ENCODE measurements around the gene ECHDC1. TPM values are rescaled to one million over a fixed set of nuclear protein-coding genes. Genes with fewer than 3 reads are reported as not detected.

The ECHDC1 gene
- total and polyA plus RNA-seq, 2 of the 8 experiments (the other 6 are each of a cell fraction or from before 2014, with no cell fraction given), result 11.3 to 60.5 TPM

- H3K36me3 ChIP-seq (ENCODE audit: control insufficient read depth in 2 of 4, insufficient read depth in 4 of 4, low read length in 3 of 4), result no peaks in the 10 kb centered on the region; a peak in 1 of 8 replicates
- peak overlapping the region; percentile 86 to 96 (median 90) for H3K4me3 ChIP-seq (ENCODE audit: extremely low read depth in 1 of 4, insufficient read depth in 2 of 4, low read depth in 3 of 4, low read length in 4 of 4)
- no peak overlapping the region for H2AFZ ChIP-seq (ENCODE audit: low read length)
- no peak overlapping the region; the same call in 1 of the 2 replicates for H2BK20ac ChIP-seq (ENCODE audit: low read length)
- FAIRE-seq (no peak), DNase-seq (ENCODE audit: low read depth in 1 of 2, low spot score in 2 of 2) (peak; percentile 1 to 84)
- H3K27ac ChIP-seq (ENCODE audit: low read depth, low read length), result peak overlapping the region; percentile 91
- H3K56ac ChIP-seq (replicated peaks; ENCODE audit: insufficient read length, low read depth, low read length), result peak overlapping the region; percentile 87
- H2BK15ac ChIP-seq (ENCODE audit: low read length), result no peak overlapping the region
- H3K4me1 ChIP-seq (replicated peaks in 1 of 4; ENCODE audit: control insufficient read depth in 3 of 4, insufficient read depth in 4 of 4, low read length in 3 of 4), result peaks cover 0 to 5% (median 0%) of the 10 kb centered on the region in 4 experiments; a peak in 1 of 7 replicates
- H3K4me2 ChIP-seq (ENCODE audit: insufficient read depth in 1 of 2, low read depth in 2 of 2, low read length in 2 of 2), result peak overlapping the region; percentile 62 to 74
- no peak overlapping the region for H3K14ac ChIP-seq (ENCODE audit: insufficient read length)
- no peaks in the 10 kb centered on the region for H3K79me1 ChIP-seq (ENCODE audit: low read depth, low read length)
- peak overlapping the region; percentile 39 for H4K91ac ChIP-seq (replicated peaks; ENCODE audit: insufficient read length, low read length)
- H4K20me1 ChIP-seq (replicated peaks in 1 of 2; ENCODE audit: control insufficient read depth in 1 of 2, insufficient read depth in 2 of 2, low read length in 2 of 2), result peaks cover 3 to 7% of the 10 kb centered on the region in 2 experiments
- H3K4ac ChIP-seq (replicated peaks; ENCODE audit: insufficient read length, low read depth, low read length), result peak overlapping the region; percentile 23
- H3K23ac ChIP-seq (ENCODE audit: insufficient read length), result no peak overlapping the region
- H4K5ac ChIP-seq (ENCODE audit: insufficient read length, low read depth, low read length), result peak overlapping the region; percentile 90
- ChIA-PET POLR2A (ENCODE audit: partially characterized antibody) (interaction anchor here (0.6 to 3.6 kb wide), 15 partner anchors 9 to 1236 kb away, joined by 3 to 16 read pairs (median 3); partner anchors contain the start of gene MTCL3), CTCF (ENCODE audit: partially characterized antibody) (interaction anchor here (0.6 to 2.2 kb wide), 13 partner anchors 8 to 279 kb away, joined by 3 to 23 read pairs (median 4); no protein-coding TSS in a partner anchor)
- H3K9me3 ChIP-seq (ENCODE audit: insufficient read depth in 2 of 2, low read depth in 1 of 2, low read length in 1 of 2), result no peaks in the 10 kb centered on the region
- peak overlapping the region; percentile 90 to 99 (median 94) for H3K9ac ChIP-seq (replicated peaks in 1 of 4; ENCODE audit: extremely low read depth in 1 of 4, low read depth in 3 of 4, low read length in 3 of 4)
- H3K18ac ChIP-seq (ENCODE audit: extremely low read depth, low read length), result peak overlapping the region; percentile 96
- peak overlapping the region; percentile 93 for H2BK5ac ChIP-seq (ENCODE audit: low read depth, low read length)
- H2AK5ac ChIP-seq (ENCODE audit: low read depth, low read length), result no peak overlapping the region
- WGBS, 2 experiments (ENCODE audit: extremely low coverage in 1 of 2, insufficient coverage in 1 of 2, insufficient read length in 1 of 2, insufficient replicate concordance in 2 of 2, low coverage in 1 of 2, low lambda C conversion rate in 2 of 2, missing lambda C conversion rate in 1 of 2), result 1% methylated on average over 49 of the region's 64 CpGs; no CpG with 5 or more reads in 1 of the 2 experiments
- H3K79me2 ChIP-seq (ENCODE audit: control insufficient read depth in 1 of 2, insufficient read depth in 2 of 2, low read length in 2 of 2), result peaks cover 7 to 49% of the 10 kb centered on the region in 2 experiments; a peak in 3 of 4 replicates
- H2BK120ac ChIP-seq (replicated peaks; ENCODE audit: low read depth, low read length), result no peak overlapping the region
- H3K27me3 ChIP-seq (replicated peaks in 1 of 4; ENCODE audit: control insufficient read depth in 3 of 4, extremely low read depth in 1 of 4, insufficient read depth in 3 of 4, low read length in 3 of 4), result no peaks in the 10 kb centered on the region
- no peak overlapping the region; the same call in 1 of the 2 replicates for H2BK12ac ChIP-seq (ENCODE audit: low read depth, low read length)
- no peaks in the 10 kb centered on the region for H3K23me2 ChIP-seq (ENCODE audit: low read depth, low read length)
- H4K8ac ChIP-seq (ENCODE audit: extremely low read depth, insufficient read depth, low read length), result peak overlapping the region; percentile 93; the same call in 1 of the 2 replicates
- TF ChIP-seq KDM4A (IDR thresholded peaks at IDR 0.05; ENCODE audit: low read depth, low read length, severe bottlenecking) (peak; percentile 75), CTBP2 (IDR thresholded peaks at IDR 0.05; ENCODE audit: borderline replicate concordance, insufficient read depth, insufficient read length, low read length) (no peak), SP4 (IDR thresholded peaks at IDR 0.05; ENCODE audit: low read length) (no peak), PHF8 (conservative IDR thresholded peaks at IDR 0.05; ENCODE audit: low read depth, low read length) (peak; percentile 90), POLR2A (IDR thresholded peaks at IDR 0.05; ENCODE audit: control extremely low read depth in 1 of 2, low read depth in 2 of 2, low read length in 2 of 2) (peak; percentile 81 to 86), NANOG (IDR thresholded peaks at IDR 0.05; ENCODE audit: insufficient read depth, low read depth, low read length, poor library complexity, severe bottlenecking) (no peak), RBBP5 (IDR thresholded peaks at IDR 0.05; ENCODE audit: borderline replicate concordance, low read depth, low read length) (peak; percentile 93)
These were observed 76.3 kb downstream of the ECHDC1 start for GRCh38 chr6:127266892-127267645.
